Adrenal gland (tissue), 12 donors: ENCODE results near the gene CCNT2. TPM values are rescaled to one million over a fixed set of nuclear protein-coding genes. Genes with fewer than 3 reads are reported as not detected.

Experiments used
- DNase-seq, 7 donors: peaks; one replicate each; pipeline ENCODE4 v3.0.0-alpha.2; 2019 to 2020
- H3K27ac ChIP-seq, 5 donors: fragments of 200-600 bp; sonication (generic) in 4 of 5; 1 replicate in 3 of 5; 2 replicates in 2 of 5; pipeline versions ENCODE4 v1.5.1 to v1.8.0; 2016 to 2020; ENCODE audit warnings: mild to moderate bottlenecking in 1 of 5
- H3K27me3 ChIP-seq: fragments of 200-600 bp; 2 replicates; pipeline ENCODE4 v1.8.0; 2021
- H3K36me3 ChIP-seq, 2 donors: fragments of 200-600 bp; replicated peaks in 1 of 2; 1 replicate in 1 of 2; 2 replicates in 1 of 2; pipeline versions ENCODE4 v1.5.1 to v1.8.0; 2018 to 2022
- H3K4me1 ChIP-seq, 2 donors: fragments of 200-600 bp; replicated peaks in 1 of 2; 1 replicate in 1 of 2; 2 replicates in 1 of 2; pipeline versions ENCODE4 v1.5.1 to v1.8.0; 2018 to 2021
- H3K4me3 ChIP-seq, 4 donors: fragments of 200-600 bp; sonication (generic) in 3 of 4; one replicate each; pipeline ENCODE4 v1.5.1; 2016 to 2018
- H3K9me3 ChIP-seq, 3 donors: fragments of 200-600 bp; sonication (generic) in 1 of 3; replicated peaks in 1 of 3; 1 replicate in 2 of 3; 2 replicates in 1 of 3; pipeline versions ENCODE4 v1.5.1 to v1.8.0; 2016 to 2021
- POLR2A ChIP-seq, 2 donors: fragments of 450-650 bp; IDR thresholded peaks; one replicate each; pipeline ENCODE4 v1.6.1; 2017; ENCODE audit warnings: antibody characterized with exemption in 2 of 2, mild to moderate bottlenecking in 2 of 2, moderate library complexity in 1 of 2
- WGBS, 4 donors: extraction: QIAGEN DNeasy Blood & Tissue Kit in 2 of 4; methylation state at CpG; one replicate each; pipeline versions ENCODE4 v1.1.5 to v1.1.7; 2013 to 2017; 5-methylcytosine and 5-hydroxymethylcytosine counted together
- intact Hi-C, 2 donors: fragments of 100-400 bp; cut with DNase I; formaldehyde crosslinking; loops; one replicate each; pipeline versions ENCODE4 v1.14.1 to v1.15.0; 2022 to 2023
- polyA plus RNA-seq, 3 donors: library from polyadenylated mRNA; stranded (reverse); fragments of 200-250 nt in 2 of 3; fragments of 350-450 nt in 1 of 3; fragmentation: Illumina TruSeq in 1 of 3; extraction: RNeasy Lipid Tissue Mini Kit (QIAGEN cat#74804) in 1 of 3; gene quantifications; one replicate each; pipeline ENCODE4 v1.2.3, GENCODE V29; 2013 to 2014
- total RNA-seq, 9 donors: library from RNA; depleted of rRNA in 4 of 9; stranded (reverse); fragments of >200 nt in 4 of 9; fragments of 120-200 nt in 1 of 9; fragmentation: NEBNext Ultra II Directional in 1 of 9; extraction: Animal tissue kit (Norgen Biotek cat#: 25700) in 1 of 9; gene quantifications; one replicate each; pipeline versions ENCODE4 v1.1.0 to v1.2.4, GENCODE V29; 2013 to 2023
- TF ChIP-seq, protein P1 (sequence below), 6 experiments: fragments of 450-650 bp in 4 of 6; fragments of 200-600 bp in 2 of 6; sonication (generic) in 1 of 6; IDR thresholded peaks; 1 replicate in 5 of 6; 2 replicates in 1 of 6; pipeline versions ENCODE4 v1.5.1 to v1.8.0; 2016 to 2021; ENCODE audit warnings: antibody characterized with exemption in 6 of 6, mild to moderate bottlenecking in 2 of 6, moderate library complexity in 1 of 6
- donor health status: healthy with polysubstance abuse.
- donor health status: Bipolar disorder and iron deficiency.
- donor health status: DM: yes; HTN: yes; CAD: no.
- donor health status: DM: no; HTN: no; CAD: no.
- donor health status: DM: no; HTN: no; CAD: no.
- donor health status: DM: yes; HTN: yes; CAD: no.

Gene CCNT2
- total and polyA plus RNA-seq, 12 donors = 7.7 to 47.5 (median 27.2) TPM

DNA sequence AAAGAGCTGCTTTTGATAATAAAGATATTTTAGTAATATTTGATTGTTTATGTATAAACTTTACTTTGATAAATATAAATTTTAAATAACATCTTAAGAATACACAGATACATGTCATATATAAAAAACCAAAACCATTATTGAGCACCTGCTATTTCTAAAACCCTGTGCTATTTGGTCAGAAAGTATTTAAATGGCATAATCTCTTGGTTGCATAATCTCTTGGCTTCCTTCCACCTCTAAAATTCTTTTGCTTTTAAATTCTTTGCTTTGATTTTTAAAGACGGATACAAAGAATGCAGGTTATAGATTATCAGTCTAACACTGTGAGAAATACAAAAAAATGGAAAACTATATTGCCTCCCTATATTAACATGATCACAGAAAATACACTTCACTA, 43.3 kb upstream of the CCNT2 start:
- intact Hi-C loops = no loop called here
- Histone ChIP-seq H3K36me3 (no peaks in the 10 kb centered on the region), H3K27ac (no peak overlapping the region), H3K4me3 (no peak overlapping the region), H3K27me3 (no peaks in the 10 kb centered on the region), H3K4me1 (no peaks in the 10 kb centered on the region), H3K9me3 (no peaks in the 10 kb centered on the region)
- DNase-seq = no peak
- TF ChIP-seq POLR2A (IDR thresholded peaks at IDR 0.05) = no peak
- TF ChIP-seq, protein P1, sequence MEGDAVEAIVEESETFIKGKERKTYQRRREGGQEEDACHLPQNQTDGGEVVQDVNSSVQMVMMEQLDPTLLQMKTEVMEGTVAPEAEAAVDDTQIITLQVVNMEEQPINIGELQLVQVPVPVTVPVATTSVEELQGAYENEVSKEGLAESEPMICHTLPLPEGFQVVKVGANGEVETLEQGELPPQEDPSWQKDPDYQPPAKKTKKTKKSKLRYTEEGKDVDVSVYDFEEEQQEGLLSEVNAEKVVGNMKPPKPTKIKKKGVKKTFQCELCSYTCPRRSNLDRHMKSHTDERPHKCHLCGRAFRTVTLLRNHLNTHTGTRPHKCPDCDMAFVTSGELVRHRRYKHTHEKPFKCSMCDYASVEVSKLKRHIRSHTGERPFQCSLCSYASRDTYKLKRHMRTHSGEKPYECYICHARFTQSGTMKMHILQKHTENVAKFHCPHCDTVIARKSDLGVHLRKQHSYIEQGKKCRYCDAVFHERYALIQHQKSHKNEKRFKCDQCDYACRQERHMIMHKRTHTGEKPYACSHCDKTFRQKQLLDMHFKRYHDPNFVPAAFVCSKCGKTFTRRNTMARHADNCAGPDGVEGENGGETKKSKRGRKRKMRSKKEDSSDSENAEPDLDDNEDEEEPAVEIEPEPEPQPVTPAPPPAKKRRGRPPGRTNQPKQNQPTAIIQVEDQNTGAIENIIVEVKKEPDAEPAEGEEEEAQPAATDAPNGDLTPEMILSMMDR (IDR thresholded peaks at IDR 0.05) = no peak
- WGBS, 4 donors = 29 to 38% (median 32%) methylated on average over 1 of the region's 1 CpG

DNA sequence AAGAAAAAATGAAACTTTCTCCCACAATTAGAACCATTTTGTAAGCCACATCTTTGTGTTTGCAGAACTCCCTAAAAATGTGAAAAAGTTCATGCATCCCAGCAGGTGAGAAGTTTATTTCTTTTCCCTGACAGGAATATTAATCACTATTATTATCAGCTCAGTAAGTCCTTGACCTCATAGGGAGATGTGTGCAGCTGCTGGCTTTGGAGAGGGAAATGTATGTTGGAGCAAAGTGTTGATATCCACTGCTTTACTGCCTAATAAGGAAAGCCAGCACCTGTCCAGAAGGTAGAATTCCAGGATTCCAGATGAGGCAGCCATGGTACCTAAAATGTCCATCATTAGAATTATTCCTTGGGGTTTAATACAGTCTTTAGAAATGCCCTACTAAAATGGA, 35.8 kb upstream of the CCNT2 start:
- no peak for DNase-seq
- Histone ChIP-seq H3K36me3 (no peaks in the 10 kb centered on the region), H3K27ac (no peak overlapping the region), H3K9me3 (no peaks in the 10 kb centered on the region), H3K4me1 (no peaks in the 10 kb centered on the region), H3K4me3 (no peak overlapping the region), H3K27me3 (no peaks in the 10 kb centered on the region)
- TF ChIP-seq, protein P1 (IDR thresholded peaks at IDR 0.05) = no peak
- no peak for TF ChIP-seq POLR2A (IDR thresholded peaks at IDR 0.05)
- intact Hi-C loops = no loop called here

DNA sequence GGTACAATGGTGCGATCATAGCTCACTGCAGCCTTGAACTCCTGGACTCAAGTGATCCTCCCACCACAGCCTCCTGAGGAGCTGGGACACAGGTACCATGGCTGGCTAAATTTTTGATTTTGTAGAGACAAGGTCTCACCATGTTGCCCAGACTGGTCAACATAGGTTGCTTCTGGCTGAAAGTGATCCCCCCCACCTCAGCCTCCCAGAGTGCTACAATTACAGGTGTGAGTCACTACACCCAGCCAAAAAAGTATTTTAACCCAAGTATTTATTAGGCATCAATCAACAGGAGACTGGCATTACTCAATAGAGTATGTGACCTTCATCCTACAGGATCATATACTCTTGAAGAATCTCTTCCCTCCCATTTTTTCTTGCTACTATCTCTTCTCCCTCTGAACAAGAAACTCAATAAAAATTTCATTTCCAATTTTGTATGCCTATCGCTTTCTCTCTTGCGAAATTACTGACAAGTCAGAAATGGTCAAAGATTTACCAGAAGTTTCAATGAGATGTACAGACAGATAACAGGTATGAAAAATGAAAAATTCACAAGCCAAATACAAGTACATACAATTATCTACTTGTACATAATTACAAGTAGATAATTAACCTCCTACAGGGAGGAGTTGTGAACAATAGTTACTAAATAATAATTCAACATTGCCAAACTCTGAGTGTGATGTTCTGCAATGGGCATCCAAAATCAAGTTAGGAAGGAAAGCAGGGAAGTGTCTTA, 34.9 kb upstream of the CCNT2 start:
- H3K4me1 ChIP-seq = no peaks in the 10 kb centered on the region
- intact Hi-C loops = no loop called here
- TF ChIP-seq, protein P1 (IDR thresholded peaks at IDR 0.05) = no peak
- no peak for TF ChIP-seq POLR2A (IDR thresholded peaks at IDR 0.05)
- H3K4me3 ChIP-seq = no peak overlapping the region
- no peak for DNase-seq
- no peak overlapping the region for H3K27ac ChIP-seq
- H3K9me3 ChIP-seq = no peaks in the 10 kb centered on the region
- no peaks in the 10 kb centered on the region for H3K36me3 ChIP-seq
- no peaks in the 10 kb centered on the region for H3K27me3 ChIP-seq
- 90 to 98% (median 95%) methylated on average over 3 of the region's 3 CpGs for WGBS, 4 donors

DNA sequence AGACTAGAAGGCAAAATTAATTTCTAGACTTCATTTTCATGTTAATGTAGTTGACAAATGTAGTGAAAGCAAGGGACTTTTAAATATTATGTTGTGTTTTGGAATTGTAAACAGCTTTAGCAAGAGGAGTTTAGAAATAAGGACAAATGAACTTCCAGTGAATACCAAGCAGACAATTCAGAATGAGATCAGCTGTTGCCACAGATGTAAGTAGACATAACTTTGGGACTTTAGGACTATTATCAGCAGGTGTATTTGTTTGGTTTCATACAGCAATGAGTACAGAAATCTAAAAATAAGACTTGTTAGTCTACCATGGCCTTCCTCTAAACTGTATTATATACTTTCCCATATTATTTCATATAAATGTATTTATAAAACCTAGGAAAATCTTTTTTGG, 34.2 kb upstream of the CCNT2 start:
- H3K4me1 ChIP-seq = no peaks in the 10 kb centered on the region
- intact Hi-C loops = no loop called here
- no peak for TF ChIP-seq POLR2A (IDR thresholded peaks at IDR 0.05)
- TF ChIP-seq, protein P1 (IDR thresholded peaks at IDR 0.05) = no peak

More for the DNA sequence above, 34.2 kb upstream of the CCNT2 start:
- H3K4me3 ChIP-seq = no peak overlapping the region
- no peak for DNase-seq
- no peaks in the 10 kb centered on the region for H3K9me3 ChIP-seq
- no peaks in the 10 kb centered on the region for H3K27me3 ChIP-seq
- H3K27ac ChIP-seq = no peak overlapping the region
- no peaks in the 10 kb centered on the region for H3K36me3 ChIP-seq
